Loucy (cell line): Measurements from ENCODE around the gene TOP3A.

Source experiments
- CTCF ChIP-seq: fragments of 200-600 bp; sonication (generic); conservative IDR thresholded peaks from 2 replicates; pipeline ENCODE4 v1.5.1; 2014; ENCODE audit warnings: mild to moderate bottlenecking, antibody characterized with exemption, low read length
- EZH2phosphoT487 ChIP-seq: fragments of 200-600 bp; IDR thresholded peaks from 2 replicates; pipeline ENCODE4 v1.6.1; 2018; ENCODE audit warnings: antibody characterized with exemption, mild to moderate bottlenecking, moderate library complexity, borderline replicate concordance

- no peak; the same call in 1 of the 2 replicates for TF ChIP-seq CTCF
- TF ChIP-seq EZH2phosphoT487 = no peak
Observed at GRCh38 chr17:18363101-18364049, 48.6 kb upstream of the TOP3A start, which contains the start of gene SHMT1.
